Pancreas (tissue), 10 donors: ENCODE data around the gene TLE1. TPM values are rescaled to one million over a fixed set of nuclear protein-coding genes. Genes with fewer than 3 reads are reported as not detected.

Experiments
- ATAC-seq, 4 donors: fragments of 200-7000 bp; cut with Tn5 transposase; one replicate each; pipeline versions ENCODE4 v1.8.0 to v1.9.1; 2020; ENCODE audit warnings: mild to moderate bottlenecking in 4 of 4, moderate library complexity in 4 of 4
- DNase-seq, 6 donors: peaks; one replicate each; pipeline ENCODE4 v3.0.0-alpha.2; 2020
- FAIRE-seq: peaks from 2 replicates; lab custom pipeline; 2012; peaks lifted over from hg19 to GRCh38; lab: Jason Lieb, UNC
- H3K27ac ChIP-seq, 4 donors: fragments of 200-600 bp; sonication (generic); 1 replicate in 3 of 4; 2 replicates in 1 of 4; pipeline versions ENCODE4 v1.5.0 to v1.8.0; 2020
- H3K27me3 ChIP-seq, 4 donors: fragments of 200-600 bp; one replicate each; pipeline ENCODE4 v1.8.0; 2021
- H3K36me3 ChIP-seq, 3 donors: fragments of 200-600 bp; sonication (generic) in 1 of 3; one replicate each; pipeline versions ENCODE4 v1.5.0 to v1.8.0; 2020 to 2021
- H3K4me1 ChIP-seq, 3 donors: fragments of 200-600 bp; one replicate each; pipeline ENCODE4 v1.8.0; 2021
- H3K4me3 ChIP-seq, 4 donors: fragments of 200-600 bp; sonication (generic) in 2 of 4; one replicate each; pipeline versions ENCODE4 v1.5.0 to v1.8.0; 2020 to 2021
- H3K9me3 ChIP-seq, 4 donors: fragments of 200-600 bp; one replicate each; pipeline ENCODE4 v1.8.0; 2021
- WGBS, 2 donors: extraction: QIAGEN DNeasy Blood & Tissue Kit; methylation state at CpG; one replicate each; pipeline ENCODE4 v1.1.7; 2013; 5-methylcytosine and 5-hydroxymethylcytosine counted together
- intact Hi-C, 3 donors: fragments of 100-400 bp; cut with DNase I; formaldehyde crosslinking; loops; one replicate each; pipeline versions ENCODE4 v1.11.1 to v1.14.2; 2022
- polyA plus RNA-seq, 2 donors: library from polyadenylated mRNA; stranded (reverse); fragments of 200-250 nt; gene quantifications; one replicate each; pipeline ENCODE4 v1.2.3, GENCODE V29; 2013
- total RNA-seq, 6 donors: library from RNA; stranded (reverse); fragmentation: NEBNext Ultra II Directional in 4 of 6; extraction: Animal tissue kit (Norgen Biotek cat#: 25700) in 4 of 6; gene quantifications; one replicate each; pipeline versions ENCODE4 v1.2.1 to v1.2.4, GENCODE V29; 2021 to 2023
- TF ChIP-seq, protein P1 (sequence below), 4 donors: fragments of 200-600 bp; sonication (generic) in 3 of 4; IDR thresholded peaks; one replicate each; pipeline versions ENCODE4 v1.5.0 to v1.8.0; 2021; ENCODE audit warnings: antibody characterized with exemption in 4 of 4
- donor health status: healthy with polysubstance abuse.
- donor health status: DM: no; HTN: no; CAD: no; lungs with moderate emphysema.
- donor health status: DM: no; HTN: no; CAD: no.
- donor health status: control.
- donor health status: control.
- donor health status: Bipolar disorder and iron deficiency.
- donor health status: DM: yes; HTN: yes; CAD: no.
- donor health status: DM: no; HTN: no; CAD: no.
- donor health status: DM: no; HTN: no; CAD: no.
- donor health status: DM: yes; HTN: yes; CAD: no.

Gene TLE1
- total and polyA plus RNA-seq, 8 donors = 15.1 to 38.9 (median 28.4) TPM

DNA sequence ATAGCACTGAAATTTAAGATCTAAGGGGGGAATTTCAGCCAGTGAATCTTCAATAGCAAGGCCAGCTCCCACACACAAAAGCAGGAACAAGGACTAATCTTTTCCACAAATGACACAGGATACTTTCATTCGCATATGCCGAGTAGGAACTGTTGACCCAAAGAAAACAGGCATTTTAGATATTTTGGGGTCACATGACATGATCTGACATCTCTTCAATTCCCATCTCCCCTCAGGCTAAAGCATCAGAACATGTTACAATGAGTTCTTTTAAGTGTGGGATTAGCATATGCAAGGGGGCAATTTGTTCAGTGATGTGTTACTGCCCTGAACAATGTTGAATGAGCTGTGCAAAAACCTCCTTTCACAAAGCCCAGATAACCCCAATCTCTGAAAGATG is 68.2 kb downstream of the TLE1 start:
- FAIRE-seq (no peak), DNase-seq (no peak), ATAC-seq (no peak)
- 80 to 88% methylated on average over 2 of the region's 2 CpGs for whole genome bisulfite sequencing, 2 donors
- TF ChIP-seq, protein P1, sequence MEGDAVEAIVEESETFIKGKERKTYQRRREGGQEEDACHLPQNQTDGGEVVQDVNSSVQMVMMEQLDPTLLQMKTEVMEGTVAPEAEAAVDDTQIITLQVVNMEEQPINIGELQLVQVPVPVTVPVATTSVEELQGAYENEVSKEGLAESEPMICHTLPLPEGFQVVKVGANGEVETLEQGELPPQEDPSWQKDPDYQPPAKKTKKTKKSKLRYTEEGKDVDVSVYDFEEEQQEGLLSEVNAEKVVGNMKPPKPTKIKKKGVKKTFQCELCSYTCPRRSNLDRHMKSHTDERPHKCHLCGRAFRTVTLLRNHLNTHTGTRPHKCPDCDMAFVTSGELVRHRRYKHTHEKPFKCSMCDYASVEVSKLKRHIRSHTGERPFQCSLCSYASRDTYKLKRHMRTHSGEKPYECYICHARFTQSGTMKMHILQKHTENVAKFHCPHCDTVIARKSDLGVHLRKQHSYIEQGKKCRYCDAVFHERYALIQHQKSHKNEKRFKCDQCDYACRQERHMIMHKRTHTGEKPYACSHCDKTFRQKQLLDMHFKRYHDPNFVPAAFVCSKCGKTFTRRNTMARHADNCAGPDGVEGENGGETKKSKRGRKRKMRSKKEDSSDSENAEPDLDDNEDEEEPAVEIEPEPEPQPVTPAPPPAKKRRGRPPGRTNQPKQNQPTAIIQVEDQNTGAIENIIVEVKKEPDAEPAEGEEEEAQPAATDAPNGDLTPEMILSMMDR (IDR thresholded peaks at IDR 0.05) = no peak
- Histone ChIP-seq H3K4me3 (no peak overlapping the region), H3K4me1 (no peaks in the 10 kb centered on the region), H3K9me3 (no peaks in the 10 kb centered on the region), H3K27me3 (no peaks in the 10 kb centered on the region), H3K27ac (no peak overlapping the region), H3K36me3 (peaks cover 0 to 19% (median 0%) of the 10 kb centered on the region in 3 donors)
- intact Hi-C loops = no loop called here

DNA sequence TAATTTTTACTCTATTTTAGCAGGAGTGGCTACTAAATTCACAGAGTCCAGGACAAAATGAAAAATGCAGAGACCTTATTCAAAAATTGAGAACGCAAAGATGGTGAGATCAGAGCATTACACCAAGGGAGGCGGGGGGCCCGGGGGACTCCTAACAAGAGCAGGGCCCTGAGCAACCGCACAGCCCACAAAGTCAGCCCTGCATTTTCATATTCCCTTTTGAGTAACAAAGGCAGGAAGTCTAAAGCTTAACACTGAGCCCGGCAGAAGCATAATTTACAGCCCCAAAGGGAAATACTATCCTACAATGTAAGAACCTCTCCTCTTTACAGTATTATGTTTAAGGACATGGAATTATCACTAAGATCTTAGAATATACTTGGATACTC is 69.4 kb downstream of the TLE1 start:
- no peak overlapping the region for H3K27ac ChIP-seq
- H3K9me3 ChIP-seq = no peaks in the 10 kb centered on the region
- DNase-seq = no peak
- H3K36me3 ChIP-seq = peaks cover 0 to 19% (median 0%) of the 10 kb centered on the region in 3 donors
- no peak for FAIRE-seq
- intact Hi-C loops = no loop called here
- H3K4me3 ChIP-seq = no peak overlapping the region
- WGBS, 2 donors = 89 to 92% methylated on average over 5 of the region's 5 CpGs
- TF ChIP-seq, protein P1 (IDR thresholded peaks at IDR 0.05) = no peak
- no peak for ATAC-seq
- no peaks in the 10 kb centered on the region for H3K4me1 ChIP-seq
- H3K27me3 ChIP-seq = no peaks in the 10 kb centered on the region

DNA sequence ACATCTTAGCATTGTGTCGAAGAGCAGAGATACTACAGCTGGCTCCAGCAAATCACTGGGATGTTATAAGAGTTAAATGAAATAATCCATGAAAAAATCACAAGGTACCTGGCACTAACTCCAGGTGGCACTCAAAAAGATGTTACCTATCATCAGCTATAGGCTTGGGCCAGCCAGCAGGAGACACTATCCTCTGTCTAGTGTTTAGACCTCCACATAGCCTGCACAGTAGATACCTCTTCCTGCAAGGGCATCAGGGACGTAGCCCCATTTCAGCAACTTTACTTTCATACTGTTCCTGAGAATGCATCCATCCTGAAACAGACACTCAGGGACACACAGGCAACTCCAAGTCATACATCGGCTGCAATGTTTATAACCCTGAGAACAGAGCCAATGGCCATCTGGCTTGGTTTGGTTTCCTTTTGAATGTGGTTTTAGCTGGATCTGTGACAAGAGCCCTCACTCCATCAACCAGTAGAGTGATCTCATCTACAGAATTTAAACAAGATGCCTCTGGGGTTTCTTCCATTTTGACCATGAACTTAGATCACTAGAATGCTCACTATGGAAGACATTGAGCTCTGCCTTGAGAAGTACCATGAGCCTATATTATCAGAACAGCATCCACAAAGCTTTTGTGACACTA is 69.9 kb downstream of the TLE1 start:
- intact Hi-C loops = no loop called here
- no peak overlapping the region for H3K4me3 ChIP-seq
- ATAC-seq (no peak), FAIRE-seq (no peak), DNase-seq (no peak)
- H3K27me3 ChIP-seq = no peaks in the 10 kb centered on the region
- H3K36me3 ChIP-seq = peaks cover 0 to 19% (median 0%) of the 10 kb centered on the region in 3 donors
- no peak overlapping the region for H3K27ac ChIP-seq
- no peaks in the 10 kb centered on the region for H3K4me1 ChIP-seq
- H3K9me3 ChIP-seq = no peaks in the 10 kb centered on the region
- TF ChIP-seq, protein P1 (IDR thresholded peaks at IDR 0.05) = no peak
- WGBS, 2 donors = 82 to 84% methylated on average over 3 of the region's 3 CpGs

DNA sequence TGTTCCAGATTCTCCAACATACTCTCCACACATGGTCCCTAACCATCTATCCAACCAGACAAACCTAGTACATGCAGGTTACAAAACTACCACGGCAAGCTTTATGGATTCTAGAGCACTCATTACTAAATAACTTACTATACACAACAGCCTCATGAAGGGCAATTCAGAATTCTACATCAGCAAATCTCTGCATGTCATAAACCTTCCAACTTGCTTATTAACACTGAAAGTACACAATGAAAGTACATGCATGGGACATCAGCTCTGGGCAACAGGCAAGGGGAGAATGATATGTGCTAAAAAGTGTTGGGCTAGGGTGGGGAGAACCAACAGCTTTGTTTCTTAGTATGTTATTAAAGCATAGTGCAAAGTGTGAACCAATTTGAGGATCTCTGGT is 70.4 kb downstream of the TLE1 start:
- ATAC-seq = no peak
- no peak for DNase-seq
- Histone ChIP-seq H3K27me3 (no peaks in the 10 kb centered on the region), H3K27ac (no peak overlapping the region), H3K36me3 (peaks cover 0 to 19% (median 0%) of the 10 kb centered on the region in 3 donors), H3K4me1 (no peaks in the 10 kb centered on the region), H3K4me3 (no peak overlapping the region), H3K9me3 (no peaks in the 10 kb centered on the region)
- intact Hi-C loops = no loop called here
- no peak for FAIRE-seq
- TF ChIP-seq, protein P1 (IDR thresholded peaks at IDR 0.05) = no peak
- WGBS, 2 donors = 80 to 86% methylated on average over 1 of the region's 1 CpG

DNA sequence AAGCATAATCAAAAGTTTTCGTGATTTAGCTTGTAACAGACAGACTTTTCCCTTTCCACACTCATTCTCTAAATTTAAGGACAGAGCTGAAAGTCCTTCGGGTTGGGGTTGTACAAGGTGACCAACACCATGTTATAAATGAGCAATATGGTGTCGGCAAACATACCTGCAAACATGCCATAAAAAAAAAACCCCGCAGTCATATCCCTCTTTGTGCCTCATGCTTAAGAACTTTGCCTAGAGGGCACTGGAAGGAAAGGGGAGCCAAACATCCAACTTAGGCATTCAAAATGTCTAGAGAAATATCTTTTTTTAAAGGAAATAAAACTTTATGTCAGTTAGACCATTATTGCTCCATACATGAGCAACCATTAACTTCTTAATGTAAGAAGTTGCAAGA is 73.2 kb downstream of the TLE1 start:
- H3K36me3 ChIP-seq = peaks cover 0 to 34% (median 8%) of the 10 kb centered on the region in 3 donors
- H3K4me3 ChIP-seq = no peak overlapping the region
- H3K4me1 ChIP-seq = no peaks in the 10 kb centered on the region
- H3K27ac ChIP-seq = no peak overlapping the region
- no peaks in the 10 kb centered on the region for H3K9me3 ChIP-seq
- TF ChIP-seq, protein P1 (IDR thresholded peaks at IDR 0.05) = no peak
- ATAC-seq (no peak), DNase-seq (no peak), FAIRE-seq (no peak)
- WGBS, 2 donors = 96 to 98% methylated on average over 4 of the region's 4 CpGs
- intact Hi-C loops = no loop called here
- H3K27me3 ChIP-seq = no peaks in the 10 kb centered on the region
